NCI-H128 (cell line): ENCODE data around the gene WDR17.

ENCODE experiments used
- DNase-seq: peaks from one replicate; lab custom pipeline; 2025; ENCODE audit not compliant: unreplicated experiment; lab: John Stamatoyannopoulos, UW

The WDR17 gene

GRCh38 chr4:176090115-176090514 is 24.5 kb downstream of the WDR17 start:
- no peak for DNase-seq

GRCh38 chr4:176099314-176099713 is 33.7 kb downstream of the WDR17 start:
- no peak for DNase-seq

- DNase-seq, result no peak
Observed at GRCh38 chr4:176102414-176103063, 36.9 kb downstream of the WDR17 start.

GRCh38 chr4:176107695-176108094 is 42.1 kb downstream of the WDR17 start:
- no peak for DNase-seq

- DNase-seq, result no peak
Observed at GRCh38 chr4:176123710-176124407, 58.2 kb downstream of the WDR17 start.

GRCh38 chr4:176125063-176125462 is 59.4 kb downstream of the WDR17 start:
- no peak for DNase-seq

GRCh38 chr4:176134670-176135069 is 69.0 kb downstream of the WDR17 start:
- DNase-seq, result no peak

- DNase-seq, result no peak
Observed at GRCh38 chr4:176137631-176138030, 72.0 kb downstream of the WDR17 start.

GRCh38 chr4:176139518-176139917 is 73.9 kb downstream of the WDR17 start:
- DNase-seq, result no peak

- DNase-seq, result no peak
Observed at GRCh38 chr4:176142253-176142652, 76.6 kb downstream of the WDR17 start.

GRCh38 chr4:176149680-176150355 is 84.2 kb downstream of the WDR17 start:
- DNase-seq, result no peak

GRCh38 chr4:176150356-176150682 is 84.7 kb downstream of the WDR17 start:
- DNase-seq, result no peak

GRCh38 chr4:176150704-176151103 is 85.1 kb downstream of the WDR17 start:
- DNase-seq, result no peak

GRCh38 chr4:176153124-176153523 is 87.5 kb downstream of the WDR17 start:
- no peak for DNase-seq

- no peak for DNase-seq
Observed at GRCh38 chr4:176156656-176157055, 91.0 kb downstream of the WDR17 start.

- DNase-seq, result no peak
Observed at GRCh38 chr4:176163041-176163440, 97.4 kb downstream of the WDR17 start.

- DNase-seq, result no peak
Observed at GRCh38 chr4:176185051-176185450, 119.4 kb downstream of the WDR17 start.

GRCh38 chr4:176186067-176186466 is 120.4 kb downstream of the WDR17 start:
- DNase-seq, result no peak

- no peak for DNase-seq
Observed at GRCh38 chr4:176186671-176187395, 121.2 kb downstream of the WDR17 start.

- no peak for DNase-seq
Observed at GRCh38 chr4:176187624-176188023, 122.0 kb downstream of the WDR17 start.

- no peak for DNase-seq
Observed at GRCh38 chr4:176188654-176189053, 123.0 kb downstream of the WDR17 start.
